ENCODE measurements around the gene LAMA3.

The LAMA3 gene

DNA sequence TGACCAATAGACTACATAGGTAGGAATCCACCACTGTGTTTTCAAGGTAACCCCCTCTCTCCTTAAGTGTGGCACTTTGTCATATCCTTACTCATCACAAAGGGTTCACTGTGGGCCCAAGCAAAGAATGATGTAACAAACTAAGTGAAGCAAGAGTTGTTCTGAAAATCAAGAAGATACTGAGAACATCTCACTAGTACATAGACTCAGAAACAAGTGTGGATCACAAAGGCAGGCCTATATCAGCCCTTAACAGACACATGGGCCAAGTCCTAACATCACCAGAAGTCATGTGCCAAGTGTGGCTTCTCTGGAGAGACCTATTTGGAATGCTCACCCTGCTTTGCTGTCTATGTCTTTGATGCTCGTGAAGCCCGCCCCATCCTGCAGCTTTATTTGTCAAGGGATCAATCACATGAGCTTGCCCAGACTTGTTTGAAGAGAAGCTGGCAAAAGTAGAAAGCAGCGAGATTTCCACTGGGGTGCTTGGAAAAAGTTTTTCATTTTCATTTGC is 194.1 kb downstream of the LAMA3 start:
- DNase-seq = no peak

DNA sequence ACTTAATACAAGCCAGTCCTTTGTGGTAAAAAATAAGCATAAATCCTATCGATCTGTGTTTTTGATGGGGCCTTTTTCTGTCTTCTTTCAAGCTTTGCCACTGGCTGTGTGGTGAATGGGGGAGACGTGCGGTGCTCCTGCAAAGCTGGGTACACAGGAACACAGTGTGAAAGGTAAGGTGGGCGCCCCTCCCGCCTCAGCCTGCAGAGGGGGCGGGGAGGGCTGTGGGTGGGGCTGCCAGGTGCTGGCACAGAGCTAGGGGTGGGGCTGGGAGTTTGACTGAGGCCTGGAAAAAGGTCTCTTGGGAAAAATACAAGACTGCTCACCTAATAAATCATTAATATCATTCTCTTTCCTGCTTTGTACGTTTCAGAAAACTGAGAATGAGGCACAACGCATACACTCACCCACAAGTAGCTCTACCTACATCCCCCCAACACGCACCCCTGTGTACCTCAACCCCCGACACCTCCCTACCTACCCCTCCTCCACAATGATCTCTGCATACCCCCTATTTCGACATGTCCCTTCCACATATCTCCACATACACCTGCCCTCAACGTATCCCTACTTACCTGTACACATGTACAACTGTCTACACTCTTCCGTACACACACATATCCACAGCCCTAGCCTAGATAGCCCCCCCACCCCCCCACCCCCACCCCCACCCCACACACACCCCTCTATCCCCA is 195.6 kb downstream of the LAMA3 start:
- no peak for DNase-seq

DNA sequence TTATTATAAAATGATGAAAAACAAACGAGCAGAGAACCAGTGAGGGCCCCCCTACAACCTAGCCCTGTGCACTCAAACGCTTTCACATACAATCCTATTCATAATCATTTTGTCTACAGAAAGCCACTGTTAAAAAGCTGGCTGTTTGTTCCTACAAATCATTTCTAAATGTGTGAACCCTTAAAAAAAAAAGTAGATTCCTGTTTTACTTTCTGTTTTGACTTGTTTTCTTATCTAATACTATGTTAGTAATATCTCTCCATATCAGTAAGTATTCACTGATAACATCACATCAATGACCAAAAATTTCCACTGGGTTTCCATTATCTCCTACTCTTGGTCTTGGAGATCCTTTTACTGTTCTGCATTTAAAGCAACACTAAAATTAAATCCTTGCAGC is 196.5 kb downstream of the LAMA3 start:
- DNase-seq = no peak

DNA sequence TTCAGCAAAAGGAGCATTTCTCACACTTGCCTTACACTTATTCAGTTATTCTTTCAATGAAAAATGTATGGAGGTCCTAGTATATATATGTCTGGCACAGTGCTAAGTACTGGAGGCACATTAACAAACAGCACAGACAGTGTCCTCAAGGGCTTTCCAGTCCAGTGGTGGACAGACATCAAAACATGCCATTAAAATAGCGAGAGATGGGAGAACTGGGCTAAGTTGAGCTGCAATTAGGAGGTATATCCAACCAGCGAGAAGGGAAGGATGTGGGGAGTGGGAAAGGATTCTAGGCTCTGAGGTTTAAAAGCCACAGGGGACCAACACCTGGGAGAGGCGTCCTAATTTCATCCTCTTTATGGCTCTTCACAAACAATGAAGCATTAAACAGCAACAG is 197.8 kb downstream of the LAMA3 start:
- no peak for DNase-seq

- DNase-seq = no peak
Measured at GRCh38 chr18:23887493-23887892, 198.2 kb downstream of the LAMA3 start.

DNA sequence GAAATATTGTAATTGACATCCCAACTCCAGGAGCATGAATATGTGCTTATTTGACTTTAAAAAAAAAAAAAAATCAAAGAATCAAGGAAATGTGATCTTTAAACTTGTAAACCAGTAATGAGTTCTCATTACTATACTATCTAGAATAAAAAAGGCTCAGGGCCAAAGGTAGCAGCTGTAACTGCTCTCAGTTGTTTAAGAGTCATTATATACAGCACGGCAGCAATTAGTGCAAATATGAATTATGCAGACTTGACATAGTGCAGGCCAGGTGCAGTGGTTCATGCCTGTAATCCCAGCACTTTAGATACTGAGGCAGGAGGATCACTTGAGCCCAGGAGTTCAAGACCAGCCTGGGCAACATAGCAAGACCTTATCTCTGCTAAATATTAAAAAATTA is 199.6 kb downstream of the LAMA3 start:
- DNase-seq = no peak

- no peak for DNase-seq
Measured at GRCh38 chr18:23889907-23890306, 200.7 kb downstream of the LAMA3 start.

DNA sequence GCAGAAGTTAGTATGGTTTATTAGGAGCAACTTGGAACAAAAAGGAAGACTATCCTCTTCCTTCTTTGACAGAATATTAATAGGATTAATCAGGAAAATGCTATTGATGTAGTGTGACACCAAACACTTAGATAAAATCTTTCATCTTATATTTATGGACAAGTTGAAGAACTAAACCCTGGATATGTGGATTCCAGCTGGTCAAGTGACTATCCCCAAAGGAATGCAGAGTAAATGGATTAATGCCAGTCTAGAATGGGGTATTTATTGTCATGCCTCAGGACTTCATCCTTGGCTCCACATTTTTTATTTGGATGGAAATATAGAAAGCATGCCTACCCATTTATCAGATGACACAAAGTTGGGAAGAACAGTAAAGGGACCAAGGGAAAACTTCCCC is 201.3 kb downstream of the LAMA3 start:
- no peak for DNase-seq

DNA sequence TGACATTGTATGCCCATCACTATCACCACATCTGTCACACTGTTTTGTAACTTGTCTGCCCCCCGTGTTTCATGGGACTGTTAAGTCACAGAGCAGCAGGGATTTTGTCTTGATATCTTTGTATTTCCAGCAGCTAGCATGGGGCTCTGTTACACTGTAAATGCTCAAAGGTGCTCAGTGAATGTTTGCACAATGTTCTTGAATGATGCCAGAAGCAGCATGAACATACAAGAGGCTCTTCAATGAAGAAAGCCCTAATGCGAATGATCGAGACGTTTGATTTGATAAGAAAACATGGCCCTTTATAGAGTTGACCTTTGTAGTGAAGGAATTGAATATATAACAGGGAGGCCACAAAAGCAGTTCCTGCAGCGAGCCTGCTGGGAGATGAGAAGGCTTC is 204.4 kb downstream of the LAMA3 start:
- no peak for DNase-seq

- no peak for DNase-seq
Measured at GRCh38 chr18:23894661-23895175, 205.5 kb downstream of the LAMA3 start.

GRCh38 chr18:23897291-23897690 is 208.0 kb downstream of the LAMA3 start:
- DNase-seq = no peak

DNA sequence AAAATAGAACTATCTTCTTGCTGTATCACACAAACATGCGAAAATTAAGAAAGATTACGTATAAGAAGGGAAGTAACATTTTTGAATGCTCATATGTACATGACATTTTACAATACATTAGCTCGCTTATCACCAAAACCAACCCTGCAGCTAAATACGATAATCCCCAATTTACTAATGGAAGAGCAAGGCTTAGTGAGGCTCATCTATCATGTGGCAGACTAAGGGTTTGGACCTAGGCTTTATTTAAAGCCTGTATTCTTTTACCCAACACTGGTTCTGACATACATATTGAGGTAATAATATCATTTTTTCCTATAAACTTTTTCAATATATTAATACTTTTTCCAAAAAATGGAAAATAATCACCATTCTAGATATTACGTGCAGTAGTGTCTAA is 208.5 kb downstream of the LAMA3 start:
- DNase-seq = no peak

DNA sequence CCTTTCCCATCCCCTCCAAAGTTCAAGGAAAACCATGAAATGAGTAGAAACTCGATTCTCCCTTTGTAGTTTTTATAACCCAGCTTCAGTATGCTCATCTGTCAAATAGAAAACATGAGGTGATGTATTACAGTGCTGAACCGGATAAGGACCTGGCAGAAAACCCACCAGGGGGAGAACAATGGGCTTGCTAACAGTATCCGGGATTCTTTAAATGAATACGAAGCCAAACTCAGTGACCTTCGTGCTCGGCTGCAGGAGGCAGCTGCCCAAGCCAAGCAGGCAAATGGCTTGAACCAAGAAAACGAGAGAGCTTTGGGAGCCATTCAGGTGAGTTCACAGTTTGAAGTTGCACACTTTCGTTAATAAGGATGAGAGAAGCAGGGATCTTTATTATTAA is 211.7 kb downstream of the LAMA3 start:
- DNase-seq = no peak

DNA sequence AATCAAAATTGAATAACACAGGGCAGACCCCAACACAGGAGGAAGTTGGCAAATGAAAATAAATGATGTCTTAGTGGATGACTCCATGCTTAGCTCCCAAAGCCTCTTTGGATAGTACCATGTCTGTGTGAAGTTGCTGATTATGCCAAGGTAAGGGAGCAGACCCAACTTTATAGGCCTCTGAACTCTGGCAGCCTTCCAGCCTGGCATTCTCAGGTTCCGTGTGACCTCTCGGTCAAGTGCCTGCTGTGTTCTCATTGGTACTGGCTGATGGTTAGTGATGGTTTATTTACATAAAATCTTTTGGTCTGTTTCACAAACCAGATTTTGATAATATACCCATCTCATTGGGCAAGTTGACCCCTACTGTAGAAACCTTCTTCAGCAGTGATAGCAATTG is 213.1 kb downstream of the LAMA3 start:
- no peak for DNase-seq

DNA sequence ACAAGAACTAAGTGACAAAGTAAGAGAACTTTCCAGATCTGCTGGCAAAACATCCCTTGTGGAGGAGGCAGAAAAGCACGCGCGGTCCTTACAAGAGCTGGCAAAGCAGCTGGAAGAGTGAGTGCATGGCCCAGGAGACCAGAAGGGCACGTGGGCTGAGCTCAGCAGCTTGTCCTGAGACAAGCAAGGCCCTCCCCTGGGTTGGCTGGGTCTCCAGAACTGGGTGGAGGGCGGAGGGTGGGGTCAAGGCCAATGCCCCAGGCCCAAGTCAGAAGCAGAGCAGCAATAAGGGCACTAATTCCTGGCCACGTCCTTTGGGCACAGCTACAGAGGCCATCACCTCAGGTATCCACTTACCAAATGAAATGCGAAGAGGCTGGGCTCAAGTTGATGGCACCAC is 214.7 kb downstream of the LAMA3 start:
- DNase-seq = no peak

GRCh38 chr18:23906658-23907057 is 217.4 kb downstream of the LAMA3 start:
- DNase-seq = no peak

- DNase-seq = no peak
Measured at GRCh38 chr18:23908827-23909226, 219.6 kb downstream of the LAMA3 start.

DNA sequence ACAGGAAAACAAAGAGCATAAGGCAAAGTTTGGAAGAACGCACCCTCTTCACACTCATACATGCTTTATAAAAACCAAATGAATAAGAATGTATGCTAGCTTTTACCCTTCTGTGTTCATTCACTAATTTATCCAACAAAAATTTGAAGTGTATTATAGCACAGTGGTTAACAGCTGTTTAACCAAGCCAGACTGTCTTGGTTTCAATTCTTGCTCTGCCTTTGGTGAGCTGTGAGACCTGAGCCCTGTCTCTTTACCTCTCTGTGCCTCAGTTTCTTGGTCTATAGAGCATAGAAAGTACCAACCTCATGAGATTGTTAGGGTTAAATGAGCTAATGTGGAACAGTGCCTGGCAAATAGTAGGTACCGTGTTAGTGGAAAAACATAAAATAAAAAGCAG is 220.8 kb downstream of the LAMA3 start:
- no peak for DNase-seq

DNA sequence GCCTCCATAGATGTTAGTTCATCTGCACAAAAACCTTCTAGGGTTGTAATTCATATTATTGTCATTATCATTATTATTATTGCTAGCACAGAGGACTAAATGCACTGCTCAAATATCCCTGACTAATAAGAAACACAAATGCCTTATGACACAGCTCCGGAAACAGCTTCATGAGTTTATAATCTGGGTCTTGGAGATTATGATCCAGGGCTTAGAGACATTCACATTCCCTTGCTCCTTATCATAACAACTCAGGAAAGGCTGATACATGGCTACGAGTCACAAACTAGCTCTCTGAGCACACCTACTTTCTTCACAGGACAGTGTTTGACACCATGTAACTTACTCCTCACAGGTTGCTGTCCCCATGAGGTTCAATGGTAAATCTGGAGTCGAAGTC is 223.1 kb downstream of the LAMA3 start:
- no peak for DNase-seq

DNA sequence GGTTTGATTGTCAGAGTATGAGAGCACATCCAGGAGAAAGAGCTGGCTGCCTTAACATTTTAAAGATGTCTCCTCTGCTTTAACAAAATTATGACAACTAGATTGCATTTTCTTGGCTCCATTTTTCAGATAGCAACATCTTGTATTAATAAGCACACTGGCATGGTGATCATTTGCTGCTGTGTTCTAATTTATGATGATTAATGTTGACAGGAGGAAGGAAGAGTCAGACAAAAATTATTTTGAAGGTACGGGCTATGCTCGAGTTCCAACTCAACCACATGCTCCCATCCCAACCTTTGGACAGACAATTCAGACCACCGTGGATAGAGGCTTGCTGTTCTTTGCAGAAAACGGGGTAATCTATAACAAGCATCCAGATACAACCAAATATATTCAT is 227.1 kb downstream of the LAMA3 start:
- no peak for DNase-seq

DNA sequence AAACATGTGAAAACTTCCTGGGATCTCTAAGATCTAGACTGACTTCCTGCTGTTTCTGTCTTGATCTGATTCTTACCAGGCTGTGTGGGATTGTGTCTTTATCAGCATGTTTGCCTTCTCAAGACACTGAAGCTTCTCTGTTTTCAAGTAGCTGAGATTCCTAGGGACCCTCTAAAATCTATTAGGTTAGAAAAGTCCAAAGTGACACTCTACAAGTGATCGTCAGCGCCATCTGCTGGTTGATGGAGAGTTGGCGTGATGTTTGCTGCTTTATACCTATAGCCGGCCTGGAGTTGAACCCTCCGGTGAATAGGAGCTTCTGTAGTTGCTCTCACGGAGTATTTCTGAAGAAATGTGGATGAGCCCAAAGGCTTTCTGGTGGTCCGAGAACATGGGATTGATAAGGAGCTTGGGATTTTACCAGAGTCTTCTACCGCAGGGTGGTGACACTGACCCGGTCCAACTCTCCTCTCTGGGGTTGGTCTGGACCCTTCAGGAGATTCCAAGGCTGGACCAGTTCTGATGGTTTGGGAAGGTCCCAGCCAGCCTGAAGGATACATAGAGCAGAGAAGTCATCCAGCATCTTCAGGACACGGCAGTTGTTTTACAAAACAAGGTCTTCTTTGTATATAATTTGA is 229.3 kb downstream of the LAMA3 start:
- DNase-seq = peak; percentile 79 to 87

DNA sequence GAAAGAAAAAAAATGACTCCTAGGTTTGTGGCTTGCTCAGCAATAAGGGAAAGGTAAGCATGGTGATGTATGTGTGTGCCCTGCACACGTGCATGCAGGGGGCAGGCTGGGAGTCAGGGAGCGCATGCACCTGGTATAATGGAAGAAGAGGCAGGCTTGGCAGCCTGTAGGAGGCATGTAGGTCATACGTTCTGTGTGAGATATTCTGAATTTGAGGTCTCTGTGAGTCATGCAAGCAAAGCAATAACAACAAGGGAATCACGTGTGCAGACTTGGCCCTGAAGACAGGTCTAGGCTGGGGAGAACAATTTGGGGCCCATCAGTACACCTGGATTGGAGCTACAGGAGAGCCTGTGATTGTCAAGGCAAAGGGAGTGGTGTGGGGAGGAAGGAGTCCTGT is 230.8 kb downstream of the LAMA3 start:
- DNase-seq = no peak

DNA sequence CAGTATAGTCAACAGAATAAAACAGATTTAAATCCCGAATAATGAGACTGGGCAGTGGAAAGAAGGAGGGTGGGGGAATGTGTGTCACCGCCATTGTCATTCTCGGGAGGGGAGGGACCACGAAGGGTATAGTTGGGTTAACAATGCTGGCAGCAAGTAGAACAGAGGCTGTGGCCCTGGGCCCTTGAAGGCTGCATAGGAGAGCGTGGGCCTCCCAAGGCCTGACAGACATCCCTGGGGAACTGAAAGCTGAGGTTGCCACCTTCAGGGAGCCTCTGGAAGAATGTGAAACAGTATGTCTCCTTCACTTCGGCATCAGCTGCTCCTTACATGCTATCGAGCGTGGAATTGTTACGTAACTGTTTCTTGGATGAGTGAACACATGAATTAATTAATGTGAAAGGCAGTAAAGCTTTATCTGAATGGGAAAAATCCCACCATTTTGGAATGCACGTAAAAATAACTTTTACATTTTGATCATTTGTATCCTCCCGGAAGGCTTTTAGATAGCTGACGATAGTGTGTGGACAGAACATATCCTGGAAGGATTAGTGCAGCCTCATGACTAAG is 232.5 kb downstream of the LAMA3 start:
- no peak for DNase-seq

- DNase-seq = no peak
Measured at GRCh38 chr18:23922939-23923338, 233.7 kb downstream of the LAMA3 start.

Measured in activated CD4-positive, alpha-beta T cell treated with anti-CD3 and anti-CD28 coated beads for 4 hours (primary cell).